SKM-1 treated with dmso at 0.1 percent for 144 hours (cell line): ENCODE results near the gene MUC6.

ENCODE experiments used
- DNase-seq: peaks from one replicate; lab custom pipeline; 2025; ENCODE audit not compliant: unreplicated experiment; lab: John Stamatoyannopoulos, UW

Gene MUC6

GRCh38 chr11:1036303-1036923 is at the start of gene MUC6:
Gene MUC6 (minus strand): TSS chr11:1036718. CDS start chr11:1036655, 63 bp downstream.
- no peak for DNase-seq

- DNase-seq: no peak
Measured at GRCh38 chr11:1085440-1086170, 49.1 kb upstream of the MUC6 start.

- no peak for DNase-seq
Measured at GRCh38 chr11:1084561-1085439, 48.3 kb upstream of the MUC6 start.

- no peak for DNase-seq
Measured at GRCh38 chr11:1083621-1084551, 47.4 kb upstream of the MUC6 start.

GRCh38 chr11:1082728-1083620 is 46.5 kb upstream of the MUC6 start:
- no peak for DNase-seq

GRCh38 chr11:1082346-1082727 is 45.8 kb upstream of the MUC6 start:
- DNase-seq: no peak

- DNase-seq: no peak
Measured at GRCh38 chr11:1081601-1082311, 45.2 kb upstream of the MUC6 start.

GRCh38 chr11:1078191-1078601 is 41.7 kb upstream of the MUC6 start:
- DNase-seq: no peak

GRCh38 chr11:1077417-1078119 is 41.0 kb upstream of the MUC6 start:
- no peak for DNase-seq

- no peak for DNase-seq
Measured at GRCh38 chr11:1077033-1077416, 40.5 kb upstream of the MUC6 start.

- no peak for DNase-seq
Measured at GRCh38 chr11:1076061-1076665, 39.6 kb upstream of the MUC6 start.

GRCh38 chr11:1075341-1075911 is 38.9 kb upstream of the MUC6 start:
- no peak for DNase-seq

GRCh38 chr11:1074244-1075221 is 38.0 kb upstream of the MUC6 start, which contains the start of gene MUC2:
Gene MUC2 (plus strand): TSS chr11:1074874.
- no peak for DNase-seq

- no peak for DNase-seq
Measured at GRCh38 chr11:1073851-1074243, 37.3 kb upstream of the MUC6 start.

GRCh38 chr11:1073261-1073724 is 36.8 kb upstream of the MUC6 start:
- no peak for DNase-seq

- DNase-seq: no peak
Measured at GRCh38 chr11:1072821-1073231, 36.3 kb upstream of the MUC6 start.
